Psoas muscle (tissue), 8 donors: ENCODE results near the gene ARFGAP3. TPM values are rescaled to one million over a fixed set of nuclear protein-coding genes. Genes with fewer than 3 reads are reported as not detected.

Experiments
- ATAC-seq, 4 donors: fragments of 200-7000 bp; cut with Tn5 transposase; one replicate each; pipeline ENCODE4 v1.9.1; 2020; ENCODE audit warnings: moderate library complexity in 3 of 4, mild to moderate bottlenecking in 2 of 4
- DNase-seq, 2 donors: peaks; one replicate each; pipeline ENCODE4 v3.0.0-alpha.2; 2020
- H3K27ac ChIP-seq: fragments of 200-600 bp; one replicate; pipeline ENCODE4 v1.8.0; 2022
- H3K27me3 ChIP-seq, 3 donors: fragments of 200-600 bp in 1 of 3; one replicate each; pipeline versions ENCODE4 v1.6.1 to v1.8.0; 2013 to 2022; ENCODE audit warnings: low read length in 2 of 3, mild to moderate bottlenecking in 2 of 3, moderate library complexity in 1 of 3; ENCODE audit not compliant: insufficient read depth in 3 of 3
- H3K36me3 ChIP-seq, 2 donors: fragments of 200-600 bp in 1 of 2; one replicate each; pipeline versions ENCODE4 v1.6.1 to v1.8.0; 2013 to 2022; ENCODE audit warnings: low read depth in 1 of 2, mild to moderate bottlenecking in 1 of 2, moderate library complexity in 1 of 2; ENCODE audit not compliant: insufficient read depth in 1 of 2
- H3K4me1 ChIP-seq: fragments of 200-600 bp; one replicate; pipeline ENCODE4 v1.8.0; 2022
- H3K4me3 ChIP-seq: fragments of 200-600 bp; one replicate; pipeline ENCODE4 v1.8.0; 2022; ENCODE audit warnings: mild to moderate bottlenecking
- H3K9me3 ChIP-seq: fragments of 200-600 bp; one replicate; pipeline ENCODE4 v1.8.0; 2022
- WGBS, 3 donors: extraction: QIAGEN DNeasy Blood & Tissue Kit; methylation state at CpG; one replicate each; pipeline versions ENCODE4 v1.1.6 to v1.1.7; 2013; 5-methylcytosine and 5-hydroxymethylcytosine counted together
- intact Hi-C, 2 donors: fragments of 100-400 bp; cut with DNase I; formaldehyde crosslinking; loops; one replicate each; pipeline versions ENCODE4 v1.11.0 to v1.14.2; 2022
- polyA plus RNA-seq, 3 donors: library from polyadenylated mRNA; stranded (reverse); fragments of 200-250 nt; gene quantifications; one replicate each; pipeline ENCODE4 v1.2.3, GENCODE V29; 2013
- total RNA-seq, 4 donors: library from RNA; stranded (reverse); fragmentation: NEBNext Ultra II Directional in 2 of 4; extraction: Animal tissue kit (Norgen Biotek cat#: 25700) in 2 of 4; gene quantifications; one replicate each; pipeline versions ENCODE4 v1.2.1 to v1.2.4, GENCODE V29; 2021 to 2023
- TF ChIP-seq, protein P1 (sequence below): fragments of 200-600 bp; IDR thresholded peaks from one replicate; pipeline ENCODE4 v1.8.0; 2022; ENCODE audit warnings: antibody characterized with exemption
- donor health status: healthy with polysubstance abuse.
- donor health status: DM: no; HTN: no; CAD: no; lungs with moderate emphysema.
- donor health status: Bipolar disorder and iron deficiency.
- donor health status: healthy.
- donor health status: DM: yes; HTN: yes; CAD: no.
- donor health status: DM: no; HTN: no; CAD: no.
- donor health status: DM: no; HTN: no; CAD: no.
- donor health status: DM: yes; HTN: yes; CAD: no.

ARFGAP3 gene
- total and polyA plus RNA-seq, 7 donors, result 18.4 to 36.1 (median 23.8) TPM

DNA sequence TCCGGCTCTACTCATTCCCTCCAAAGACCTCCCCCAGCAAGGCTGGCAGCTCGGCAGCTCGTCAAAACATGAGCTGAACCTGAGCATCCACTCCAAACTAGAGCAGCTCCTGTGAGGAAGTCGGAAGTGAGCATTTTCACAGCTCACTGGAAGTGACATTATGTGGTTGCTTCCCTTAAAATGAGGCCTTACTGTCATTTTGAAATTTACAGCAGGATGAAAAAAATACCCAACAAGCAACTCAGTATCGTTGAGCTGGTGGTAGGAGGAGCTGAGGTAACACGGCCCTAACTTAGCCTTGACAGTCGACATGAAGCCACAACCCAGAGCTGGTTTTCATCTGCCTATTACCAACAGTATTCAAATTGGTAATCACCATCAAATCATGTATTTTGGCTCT lies 38.0 kb upstream of the ARFGAP3 start:
- Histone ChIP-seq H3K9me3 (no peaks in the 10 kb centered on the region), H3K4me3 (no peak overlapping the region), H3K4me1 (peaks cover 47% of the 10 kb centered on the region), H3K36me3 (peaks cover 0 to 12% of the 10 kb centered on the region in 2 donors), H3K27ac (peak overlapping the region; percentile 21), H3K27me3 (no peaks in the 10 kb centered on the region)
- ATAC-seq, result no peak
- 54 to 61% (median 56%) methylated on average over 7 of the region's 7 CpGs for WGBS, 3 donors
- DNase-seq, result no peak
- intact Hi-C loops, result no loop called here
- TF ChIP-seq, protein P1, sequence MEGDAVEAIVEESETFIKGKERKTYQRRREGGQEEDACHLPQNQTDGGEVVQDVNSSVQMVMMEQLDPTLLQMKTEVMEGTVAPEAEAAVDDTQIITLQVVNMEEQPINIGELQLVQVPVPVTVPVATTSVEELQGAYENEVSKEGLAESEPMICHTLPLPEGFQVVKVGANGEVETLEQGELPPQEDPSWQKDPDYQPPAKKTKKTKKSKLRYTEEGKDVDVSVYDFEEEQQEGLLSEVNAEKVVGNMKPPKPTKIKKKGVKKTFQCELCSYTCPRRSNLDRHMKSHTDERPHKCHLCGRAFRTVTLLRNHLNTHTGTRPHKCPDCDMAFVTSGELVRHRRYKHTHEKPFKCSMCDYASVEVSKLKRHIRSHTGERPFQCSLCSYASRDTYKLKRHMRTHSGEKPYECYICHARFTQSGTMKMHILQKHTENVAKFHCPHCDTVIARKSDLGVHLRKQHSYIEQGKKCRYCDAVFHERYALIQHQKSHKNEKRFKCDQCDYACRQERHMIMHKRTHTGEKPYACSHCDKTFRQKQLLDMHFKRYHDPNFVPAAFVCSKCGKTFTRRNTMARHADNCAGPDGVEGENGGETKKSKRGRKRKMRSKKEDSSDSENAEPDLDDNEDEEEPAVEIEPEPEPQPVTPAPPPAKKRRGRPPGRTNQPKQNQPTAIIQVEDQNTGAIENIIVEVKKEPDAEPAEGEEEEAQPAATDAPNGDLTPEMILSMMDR, result no peak

DNA sequence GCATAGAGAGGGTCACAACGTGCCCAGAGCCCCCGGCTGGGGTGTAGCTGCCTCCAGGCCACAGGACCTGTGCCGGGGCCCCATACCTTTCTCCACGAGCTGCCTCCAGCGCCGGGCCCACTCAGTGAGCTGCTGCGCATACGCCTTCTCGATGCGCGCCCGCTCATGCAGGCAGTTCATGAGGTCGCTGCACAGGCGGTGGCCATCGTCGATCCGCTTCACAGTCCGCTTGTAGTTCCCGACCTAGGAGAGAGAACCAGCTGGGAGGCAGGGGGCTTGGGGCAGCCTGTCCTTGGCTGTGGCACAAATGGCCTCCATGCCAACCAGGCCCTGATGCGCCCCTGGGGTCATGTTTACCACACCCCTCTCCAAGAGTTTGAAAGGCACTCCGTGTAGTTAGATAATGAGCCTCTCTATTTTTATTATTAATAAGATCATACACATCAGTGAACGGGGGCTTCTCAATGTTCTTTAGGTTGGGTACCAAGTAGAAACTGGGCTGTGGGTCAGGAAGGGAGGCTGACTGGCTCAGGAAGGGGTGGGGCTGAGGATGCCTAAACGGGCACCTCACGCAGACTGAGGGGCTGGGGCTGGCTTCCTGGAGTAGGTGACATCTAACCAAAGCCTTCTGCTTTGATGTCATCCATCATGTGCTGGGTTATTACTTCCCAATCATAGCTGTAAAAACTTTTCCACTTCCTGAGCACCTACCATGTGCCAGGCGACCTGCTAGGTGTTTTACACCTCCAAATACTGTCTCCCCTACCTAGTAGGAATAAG lies 36.5 kb upstream of the ARFGAP3 start:
- TF ChIP-seq, protein P1, result no peak
- Histone ChIP-seq H3K36me3 (peaks cover 0 to 21% of the 10 kb centered on the region in 2 donors), H3K27ac (peak overlapping the region; percentile 92), H3K9me3 (no peaks in the 10 kb centered on the region), H3K4me1 (peaks cover 45% of the 10 kb centered on the region), H3K4me3 (no peak overlapping the region), H3K27me3 (no peaks in the 10 kb centered on the region)
- ATAC-seq (no peak), DNase-seq (no peak)
- 88 to 91% (median 88%) methylated on average over 25 of the region's 25 CpGs for WGBS, 3 donors
- intact Hi-C loops, result no loop called here

DNA sequence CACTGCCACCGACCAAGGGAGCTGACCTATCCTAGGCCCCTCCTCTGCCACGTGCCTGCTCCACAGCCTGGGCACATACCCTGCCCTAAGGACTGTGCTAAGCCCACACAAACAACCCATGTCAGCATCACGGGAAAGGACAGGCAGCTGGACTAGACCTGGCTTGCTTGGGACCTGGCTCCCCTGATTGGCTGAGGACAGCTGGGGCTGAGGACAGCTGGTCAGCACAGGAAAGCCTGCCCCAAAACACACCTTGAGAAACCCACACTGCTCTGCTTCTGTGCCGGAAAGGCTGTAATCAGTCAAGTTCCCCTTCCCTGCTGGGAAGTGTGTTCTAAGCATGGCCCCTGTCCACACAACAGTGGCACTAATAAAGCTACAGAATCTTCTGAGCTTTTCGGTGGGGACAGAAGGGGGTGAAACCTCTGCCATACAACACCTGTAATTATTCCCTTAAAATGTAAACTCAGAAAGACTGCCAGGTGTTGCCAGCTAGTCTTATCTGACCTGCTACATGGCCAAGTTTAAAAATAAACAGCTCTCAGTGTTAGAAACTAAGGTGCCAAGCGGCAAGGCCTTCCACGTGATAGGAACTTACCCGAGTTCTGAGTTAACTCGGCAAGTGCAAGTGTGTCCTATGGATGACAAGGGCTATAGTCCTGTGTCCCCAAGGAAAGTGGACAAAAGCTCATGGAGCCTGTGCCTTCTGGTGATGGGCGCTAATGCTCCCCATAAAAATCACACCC lies 35.7 kb upstream of the ARFGAP3 start:
- Histone ChIP-seq H3K4me1 (peaks cover 45% of the 10 kb centered on the region), H3K27ac (peak overlapping the region; percentile 92), H3K36me3 (peaks cover 0 to 29% of the 10 kb centered on the region in 2 donors), H3K9me3 (no peaks in the 10 kb centered on the region), H3K27me3 (no peaks in the 10 kb centered on the region), H3K4me3 (no peak overlapping the region)
- TF ChIP-seq, protein P1, result no peak
- intact Hi-C loops, result no loop called here
- peak; percentile 79 to 88 (median 82) for ATAC-seq
- DNase-seq, result no peak
- WGBS, 3 donors, result 28 to 43% (median 32%) methylated on average over 10 of the region's 10 CpGs

DNA sequence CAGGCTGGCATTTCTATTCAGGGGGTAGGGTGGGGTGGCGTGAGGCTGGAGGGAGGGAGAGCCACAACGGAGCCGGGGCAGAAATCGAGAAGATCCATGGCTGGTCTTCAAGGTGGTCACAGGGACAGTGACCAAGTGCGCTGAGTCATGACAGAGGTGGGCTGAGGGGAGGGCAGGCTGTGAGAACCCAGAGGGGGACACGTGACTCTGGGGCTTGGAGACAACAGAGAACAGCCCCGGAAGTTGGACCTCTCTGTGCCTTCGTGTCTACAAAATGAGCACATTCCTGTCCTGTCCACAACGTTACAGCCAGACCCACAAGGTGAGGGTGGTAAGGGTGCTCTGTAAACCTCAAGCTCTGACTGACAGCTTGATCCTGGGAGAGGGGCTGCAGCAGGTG lies 35.1 kb upstream of the ARFGAP3 start:
- H3K27me3 ChIP-seq, result no peaks in the 10 kb centered on the region
- ATAC-seq (peak in 3 of 4 donors; percentile 36 to 59 (median 40)), DNase-seq (no peak)
- TF ChIP-seq, protein P1, result no peak
- peaks cover 45% of the 10 kb centered on the region for H3K4me1 ChIP-seq
- peak overlapping the region; percentile 92 for H3K27ac ChIP-seq
- no peak overlapping the region for H3K4me3 ChIP-seq
- H3K9me3 ChIP-seq, result no peaks in the 10 kb centered on the region
- 68 to 76% (median 68%) methylated on average over 9 of the region's 9 CpGs for WGBS, 3 donors
- intact Hi-C loops, result no loop called here
- peaks cover 0 to 35% of the 10 kb centered on the region in 2 donors for H3K36me3 ChIP-seq
